Uterus (tissue), 4 donors: Measurements from ENCODE around the gene ARL5A. TPM values are rescaled to one million over a fixed set of nuclear protein-coding genes. Genes with fewer than 3 reads are reported as not detected.

ENCODE experiments used
- DNase-seq, 2 donors: peaks; one replicate each; pipeline ENCODE4 v3.0.0-alpha.2; 2019 to 2020
- H3K27ac ChIP-seq, 2 donors: fragments of 200-600 bp; sonication (generic); 1 replicate in 1 of 2; 2 replicates in 1 of 2; pipeline ENCODE4 v1.5.1; 2016 to 2018
- H3K27me3 ChIP-seq, 2 donors: fragments of 200-600 bp; sonication (generic); one replicate each; pipeline ENCODE4 v1.5.1; 2018 to 2019; ENCODE audit warnings: control low read depth in 1 of 2
- H3K36me3 ChIP-seq, 2 donors: fragments of 200-600 bp; sonication (generic); one replicate each; pipeline ENCODE4 v1.5.1; 2019; ENCODE audit warnings: control low read depth in 1 of 2
- H3K4me1 ChIP-seq, 2 donors: fragments of 200-600 bp; sonication (generic); one replicate each; pipeline ENCODE4 v1.5.1; 2018 to 2019; ENCODE audit warnings: control low read depth in 1 of 2
- H3K4me3 ChIP-seq, 2 donors: fragments of 200-600 bp; sonication (generic); 1 replicate in 1 of 2; 2 replicates in 1 of 2; pipeline ENCODE4 v1.5.1; 2018 to 2019; ENCODE audit warnings: mild to moderate bottlenecking in 1 of 2
- H3K9me3 ChIP-seq, 2 donors: fragments of 200-600 bp; sonication (generic); one replicate each; pipeline ENCODE4 v1.5.1; 2019; ENCODE audit warnings: control low read depth in 1 of 2
- POLR2A ChIP-seq, 2 donors: fragments of 450-650 bp; IDR thresholded peaks; one replicate each; pipeline ENCODE4 v1.6.1; 2016; ENCODE audit warnings: antibody characterized with exemption in 2 of 2, mild to moderate bottlenecking in 1 of 2, moderate library complexity in 1 of 2
- intact Hi-C: fragments of 100-400 bp; cut with DNase I; formaldehyde crosslinking; loops from one replicate; pipeline ENCODE4 v1.15.1; 2023; ENCODE audit warnings: low total_unique reads
- total RNA-seq, 4 donors: library from RNA; depleted of rRNA in 3 of 4; stranded (reverse); fragments of >200 nt in 3 of 4; gene quantifications; one replicate each; pipeline versions ENCODE4 v1.1.0 to v1.2.4, GENCODE V29; 2014 to 2023
- TF ChIP-seq, protein P1 (sequence below), 4 experiments: fragments of 200-600 bp in 2 of 4; fragments of 450-650 bp in 2 of 4; sonication (generic) in 2 of 4; IDR thresholded peaks; one replicate each; pipeline ENCODE4 v1.5.1; 2016 to 2019; ENCODE audit warnings: antibody characterized with exemption in 4 of 4, mild to moderate bottlenecking in 2 of 4, moderate library complexity in 1 of 4
- donor health status: DM: yes; HTN: yes; CAD: no.

The ARL5A gene
- total RNA-seq, 4 donors from 2014 or later: 21.2 to 101 (median 40.7) TPM

DNA sequence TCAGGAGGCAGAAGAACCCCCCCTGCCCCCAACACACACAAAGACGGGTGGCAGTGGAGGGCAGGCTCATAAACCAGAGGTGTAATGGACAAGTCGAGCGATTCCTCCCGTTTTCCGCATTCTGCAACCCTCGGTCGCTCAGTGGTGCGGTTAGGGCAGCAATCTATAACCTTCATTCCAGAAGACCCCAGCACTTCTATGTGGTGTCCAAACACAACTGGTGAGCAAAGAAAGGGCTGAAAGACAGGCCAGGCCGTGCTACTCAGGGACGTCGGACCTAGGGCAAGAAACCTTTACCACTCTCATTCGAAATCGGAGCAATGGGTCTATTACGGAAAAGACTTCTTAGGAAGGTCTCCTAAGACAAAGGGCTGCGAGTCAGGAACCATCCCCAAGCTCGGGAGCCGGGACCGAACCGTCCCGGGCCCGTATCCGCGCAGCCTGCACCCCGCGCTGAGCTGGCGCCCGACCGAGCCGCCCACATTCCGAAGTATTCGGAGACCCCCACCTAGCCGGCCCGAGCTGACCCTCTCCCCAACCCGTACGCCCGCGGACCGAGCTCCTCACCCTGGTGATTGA, 568 bp downstream of the ARL5A start:
- Histone ChIP-seq H3K9me3 (no peaks in the 10 kb centered on the region), H3K27ac (peak overlapping the region; percentile 80 to 88), H3K27me3 (no peaks in the 10 kb centered on the region), H3K4me1 (peaks cover 0 to 9% of the 10 kb centered on the region in 2 donors), H3K36me3 (no peaks in the 10 kb centered on the region), H3K4me3 (peak overlapping the region; percentile 67 to 86)
- no peak for TF ChIP-seq POLR2A (IDR thresholded peaks at IDR 0.05)
- TF ChIP-seq, protein P1, sequence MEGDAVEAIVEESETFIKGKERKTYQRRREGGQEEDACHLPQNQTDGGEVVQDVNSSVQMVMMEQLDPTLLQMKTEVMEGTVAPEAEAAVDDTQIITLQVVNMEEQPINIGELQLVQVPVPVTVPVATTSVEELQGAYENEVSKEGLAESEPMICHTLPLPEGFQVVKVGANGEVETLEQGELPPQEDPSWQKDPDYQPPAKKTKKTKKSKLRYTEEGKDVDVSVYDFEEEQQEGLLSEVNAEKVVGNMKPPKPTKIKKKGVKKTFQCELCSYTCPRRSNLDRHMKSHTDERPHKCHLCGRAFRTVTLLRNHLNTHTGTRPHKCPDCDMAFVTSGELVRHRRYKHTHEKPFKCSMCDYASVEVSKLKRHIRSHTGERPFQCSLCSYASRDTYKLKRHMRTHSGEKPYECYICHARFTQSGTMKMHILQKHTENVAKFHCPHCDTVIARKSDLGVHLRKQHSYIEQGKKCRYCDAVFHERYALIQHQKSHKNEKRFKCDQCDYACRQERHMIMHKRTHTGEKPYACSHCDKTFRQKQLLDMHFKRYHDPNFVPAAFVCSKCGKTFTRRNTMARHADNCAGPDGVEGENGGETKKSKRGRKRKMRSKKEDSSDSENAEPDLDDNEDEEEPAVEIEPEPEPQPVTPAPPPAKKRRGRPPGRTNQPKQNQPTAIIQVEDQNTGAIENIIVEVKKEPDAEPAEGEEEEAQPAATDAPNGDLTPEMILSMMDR (IDR thresholded peaks at IDR 0.05): no peak
- peak; percentile 17 for DNase-seq
- intact Hi-C loops: no loop called here

DNA sequence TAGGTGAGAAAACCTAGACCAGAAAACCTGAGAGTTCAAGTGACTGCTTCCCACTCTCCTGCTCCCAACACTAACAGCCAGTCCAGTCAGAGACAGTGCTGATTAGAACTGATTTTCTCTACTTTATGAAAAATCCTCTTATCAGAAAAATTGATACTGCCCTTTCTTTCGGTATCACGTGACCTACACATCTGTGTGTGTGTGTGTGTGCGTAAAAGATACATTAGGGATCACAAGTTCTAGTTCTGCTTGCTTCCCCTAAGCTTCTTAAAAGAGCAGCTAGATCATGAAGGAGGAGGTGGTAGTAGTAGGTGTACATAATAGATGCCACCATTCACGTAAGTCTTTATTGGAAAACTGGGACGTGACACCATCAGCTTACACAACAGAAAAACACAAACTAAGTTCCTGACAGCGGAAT, 1.5 kb downstream of the ARL5A start:
- DNase-seq: no peak
- Histone ChIP-seq H3K27ac (peak overlapping the region; percentile 80 to 88), H3K9me3 (no peaks in the 10 kb centered on the region), H3K4me3 (peak overlapping the region; percentile 67 to 86), H3K4me1 (peaks cover 0 to 9% of the 10 kb centered on the region in 2 donors), H3K27me3 (no peaks in the 10 kb centered on the region), H3K36me3 (no peaks in the 10 kb centered on the region)
- intact Hi-C loops: no loop called here
- TF ChIP-seq, protein P1 (IDR thresholded peaks at IDR 0.05): no peak
- no peak for TF ChIP-seq POLR2A (IDR thresholded peaks at IDR 0.05)

DNA sequence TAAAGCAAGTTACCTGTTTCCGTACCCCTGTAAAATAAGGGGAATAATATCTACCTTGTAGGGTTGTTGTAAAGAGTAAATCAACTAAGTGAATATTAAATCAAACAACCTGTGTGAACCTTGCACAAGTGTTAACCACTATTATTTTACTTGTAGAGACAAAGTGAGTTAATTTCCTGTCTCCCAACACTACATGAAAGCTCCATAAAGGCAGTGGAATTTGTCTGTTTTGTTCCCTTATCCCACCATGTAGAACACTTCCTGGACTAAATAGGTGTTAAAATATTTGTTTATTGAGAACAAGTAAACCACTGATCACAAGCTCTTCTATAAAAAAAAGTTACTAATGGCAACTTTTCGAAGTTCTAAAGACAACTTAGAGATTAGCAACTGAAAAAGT, 3.3 kb downstream of the ARL5A start:
- Histone ChIP-seq H3K9me3 (no peaks in the 10 kb centered on the region), H3K27ac (no peak overlapping the region), H3K4me1 (peaks cover 0 to 9% of the 10 kb centered on the region in 2 donors), H3K4me3 (no peak overlapping the region), H3K36me3 (no peaks in the 10 kb centered on the region), H3K27me3 (no peaks in the 10 kb centered on the region)
- no peak for DNase-seq
- TF ChIP-seq, protein P1 (IDR thresholded peaks at IDR 0.05): no peak
- TF ChIP-seq POLR2A (IDR thresholded peaks at IDR 0.05): no peak
- intact Hi-C loops: no loop called here

DNA sequence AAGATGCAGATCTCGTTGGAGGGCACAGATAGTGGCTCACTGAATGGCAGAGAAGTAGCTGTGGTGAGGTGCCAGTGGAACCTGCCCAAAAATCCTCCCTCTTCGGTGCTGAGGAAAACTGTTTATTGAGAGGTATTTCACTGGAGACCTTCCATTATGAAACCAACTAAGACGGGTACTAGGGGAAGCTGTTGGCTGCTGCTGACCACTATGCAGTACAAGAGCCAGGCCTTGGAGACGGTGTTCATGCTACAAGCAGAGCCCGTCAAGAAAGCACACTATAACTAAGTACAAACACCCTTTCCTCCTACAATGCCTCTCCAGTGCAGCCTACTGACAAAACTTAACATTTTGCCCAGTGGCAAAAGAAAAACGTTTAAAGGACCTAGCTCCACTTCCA, 4.6 kb downstream of the ARL5A start:
- Histone ChIP-seq H3K4me3 (no peak overlapping the region), H3K36me3 (no peaks in the 10 kb centered on the region), H3K27me3 (no peaks in the 10 kb centered on the region), H3K9me3 (no peaks in the 10 kb centered on the region), H3K27ac (no peak overlapping the region), H3K4me1 (peaks cover 0 to 9% of the 10 kb centered on the region in 2 donors)
- TF ChIP-seq, protein P1 (IDR thresholded peaks at IDR 0.05): no peak
- intact Hi-C loops: no loop called here
- no peak for DNase-seq

DNA sequence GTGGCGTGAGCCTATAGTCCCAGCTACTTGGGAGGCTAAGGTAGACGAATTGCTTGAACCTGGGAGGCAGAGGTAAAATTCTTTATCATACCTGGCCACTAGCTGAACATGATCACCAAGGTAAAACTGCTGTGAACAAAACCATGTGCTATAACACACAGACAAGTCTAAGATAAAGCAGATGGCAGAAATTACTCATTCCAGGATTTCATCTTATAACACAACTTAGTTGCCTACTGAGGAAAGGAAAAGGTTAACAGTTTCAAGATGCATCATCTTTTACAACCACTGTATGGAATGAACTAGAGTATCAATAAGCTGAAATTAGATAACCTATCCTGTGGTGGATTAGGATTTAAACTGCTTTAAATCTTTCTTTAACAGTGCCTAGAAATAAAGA, 8.3 kb downstream of the ARL5A start:
- Histone ChIP-seq H3K27ac (no peak overlapping the region), H3K27me3 (no peaks in the 10 kb centered on the region), H3K4me1 (no peaks in the 10 kb centered on the region), H3K9me3 (no peaks in the 10 kb centered on the region), H3K36me3 (no peaks in the 10 kb centered on the region), H3K4me3 (no peak overlapping the region)
- intact Hi-C loops: no loop called here
- TF ChIP-seq, protein P1 (IDR thresholded peaks at IDR 0.05): no peak
- no peak for TF ChIP-seq POLR2A (IDR thresholded peaks at IDR 0.05)
- no peak for DNase-seq
